Peyer's patch (tissue), 4 donors: ENCODE results near the gene NPTX1.

Experiments used
- CTCF ChIP-seq, 6 experiments: fragments of 450-650 bp in 4 of 6; fragments of 200-600 bp in 2 of 6; sonication (generic) in 1 of 6; IDR thresholded peaks; one replicate each; pipeline ENCODE4 v1.5.1; 2017 to 2019; ENCODE audit warnings: antibody characterized with exemption in 6 of 6, mild to moderate bottlenecking in 3 of 6, moderate library complexity in 1 of 6
- POLR2A ChIP-seq, 2 donors: fragments of 450-650 bp; IDR thresholded peaks; one replicate each; pipeline ENCODE4 v1.5.1; 2017; ENCODE audit warnings: antibody characterized with exemption in 2 of 2, mild to moderate bottlenecking in 2 of 2, moderate library complexity in 2 of 2

- TF ChIP-seq POLR2A (IDR thresholded peaks at IDR 0.05), result no peak
- TF ChIP-seq CTCF (IDR thresholded peaks at IDR 0.05), result no peak
These were observed 1.2 kb downstream of the NPTX1 start for GRCh38 chr17:80474961-80475909.
